K562 (cell line): ENCODE measurements around the gene KLK13. TPM values are rescaled to one million over a fixed set of nuclear protein-coding genes. Genes with fewer than 3 reads are reported as not detected.

Source experiments
- BMI1 ChIP-seq: fragments of 150-350 bp; IDR thresholded peaks from 2 replicates; pipeline ENCODE4 v1.6.1; 2014; ENCODE audit warnings: low read length
- CBX1 ChIP-seq: sonication (generic); IDR thresholded peaks from 2 replicates; pipeline ENCODE4 v1.6.1; 2016; ENCODE audit warnings: antibody characterized with exemption, low read depth, mild to moderate bottlenecking
- CXXC5 ChIP-seq: fragments of 250-450 bp; sonication (Bioruptor Pico); IDR thresholded peaks from 2 replicates; pipeline ENCODE4 v1.8.0; 2022; ENCODE audit warnings: inconsistent platforms, mild to moderate bottlenecking, moderate library complexity
- EP300 ChIP-seq: IDR thresholded peaks from 2 replicates; pipeline ENCODE4 v1.6.1; 2012; ENCODE audit warnings: low read length, improper control_type of control experiment
- EWSR1 ChIP-seq: fragments of 450-650 bp; IDR thresholded peaks from 2 replicates; pipeline ENCODE4 v1.6.1; 2018; ENCODE audit warnings: borderline replicate concordance, mild to moderate bottlenecking, low read depth, moderate library complexity; ENCODE audit not compliant: partially characterized antibody
- FOSL1 ChIP-seq: fragments of 200-800 bp; sonication (Bioruptor generic); conservative IDR thresholded peaks from 2 replicates; pipeline ENCODE4 v1.6.1; 2016; ENCODE audit warnings: missing genetic modification characterization, missing compliant biosample characterization
- HMG20B ChIP-seq: fragments of 250-450 bp; sonication (Bioruptor Pico); IDR thresholded peaks from 2 replicates; pipeline ENCODE4 v1.5.0; 2021; ENCODE audit warnings: mild to moderate bottlenecking
- HOMEZ ChIP-seq: fragments of 250-450 bp; sonication (Bioruptor Pico); IDR thresholded peaks from 2 replicates; pipeline ENCODE4 v1.4.0; 2020; ENCODE audit warnings: mild to moderate bottlenecking, moderate library complexity
- MEIS2 ChIP-seq: fragments of 450-650 bp; IDR thresholded peaks from 2 replicates; pipeline ENCODE4 v1.6.1; 2014; ENCODE audit warnings: mild to moderate bottlenecking; ENCODE audit not compliant: partially characterized antibody
- NFXL1 ChIP-seq: fragments of 450-650 bp; formaldehyde crosslinking; IDR thresholded peaks from 2 replicates; pipeline ENCODE4 v1.4.0; 2021; ENCODE audit warnings: mild to moderate bottlenecking
- NR1H2 ChIP-seq: sonication (generic); formaldehyde crosslinking; IDR thresholded peaks from 2 replicates; pipeline ENCODE4 v1.4.0; 2020; ENCODE audit warnings: mild to moderate bottlenecking, missing genetic modification reagents
- NR2C2 ChIP-seq, 2 experiments: fragments of 200-800 bp in 1 of 2; sonication (Bioruptor generic) in 1 of 2; sonication (generic) in 1 of 2; formaldehyde crosslinking in 1 of 2; IDR thresholded peaks; 2 replicates each; pipeline versions ENCODE4 v1.6.1 to v1.8.0; 2016 to 2022; ENCODE audit warnings: mild to moderate bottlenecking in 1 of 2, missing compliant biosample characterization in 1 of 2, missing genetic modification characterization in 1 of 2, missing genetic modification reagents in 1 of 2
- POLR2H ChIP-seq: IDR thresholded peaks from 2 replicates; pipeline ENCODE4 v1.6.1; 2016; ENCODE audit warnings: missing genetic modification characterization, low read depth, mild to moderate bottlenecking, control low read depth, missing compliant biosample characterization, moderate library complexity
- RFX1 ChIP-seq: fragments of 450-650 bp; IDR thresholded peaks from 2 replicates; pipeline ENCODE4 v1.6.1; 2016; ENCODE audit warnings: mild to moderate bottlenecking, moderate library complexity
- SMARCC2 ChIP-seq: fragments of 450-650 bp; IDR thresholded peaks from 2 replicates; pipeline ENCODE4 v1.6.1; 2017; ENCODE audit warnings: antibody characterized with exemption, moderate library complexity, mild to moderate bottlenecking, low read depth
- SRSF1 ChIP-seq: fragments of 200-400 bp; formaldehyde crosslinking; IDR thresholded peaks from 2 replicates; pipeline ENCODE4 v1.6.1; 2017; ENCODE audit warnings: mild to moderate bottlenecking, low read depth, low read length, moderate library complexity
- SUPT5H ChIP-seq: fragments of 450-650 bp; IDR thresholded peaks from 2 replicates; pipeline ENCODE4 v1.6.1; 2016
- TAL1 ChIP-seq: fragments of 450-650 bp; IDR thresholded peaks from 2 replicates; pipeline ENCODE4 v1.6.1; 2016; ENCODE audit warnings: mild to moderate bottlenecking
- TEAD4 ChIP-seq, 2 experiments: sonication (generic) in 1 of 2; formaldehyde crosslinking in 1 of 2; IDR thresholded peaks; 2 replicates each; pipeline versions ENCODE4 v1.6.1 to v1.8.0; 2012 to 2022; ENCODE audit warnings: borderline replicate concordance in 1 of 2, inconsistent platforms in 1 of 2, low read length in 1 of 2, mild to moderate bottlenecking in 1 of 2, missing genetic modification reagents in 1 of 2
- TGIF2 ChIP-seq: sonication (generic); formaldehyde crosslinking; IDR thresholded peaks from 2 replicates; pipeline ENCODE4 v1.8.1; 2022; ENCODE audit warnings: mild to moderate bottlenecking, missing genetic modification reagents, moderate library complexity
- ZFP1 ChIP-seq: fragments of 450-650 bp; formaldehyde crosslinking; IDR thresholded peaks from 2 replicates; pipeline ENCODE4 v1.4.0; 2020; ENCODE audit warnings: mild to moderate bottlenecking, mixed read lengths
- polyA plus RNA-seq, 8 experiments: library from polyadenylated mRNA; depleted of rRNA in 4 of 8; stranded (reverse) in 5 of 8; unstranded in 3 of 8; fragments of >200 nt; fragmentation: Nextera tagmentation in 2 of 8; fragmentation: Illumina TruSeq in 1 of 8; extraction: Ambion mirVana in 2 of 8; extraction: Trizol in 1 of 8; gene quantifications; 2 replicates each; pipeline versions ENCODE4 v1.2.1 to v1.2.3, GENCODE V29; 2011 to 2014; ENCODE audit warnings: inconsistent platforms in 1 of 8, missing spikeins in 1 of 8
- total RNA-seq, 7 experiments: library from RNA; depleted of rRNA in 6 of 7; stranded (reverse); fragments of >200 nt in 6 of 7; fragmentation: Illumina TruSeq in 2 of 7; extraction: Trizol in 2 of 7; gene quantifications; 2 replicates each; pipeline versions ENCODE4 v1.2.1 to v1.2.3, GENCODE V29; 2011 to 2021; ENCODE audit warnings: low replicate concordance in 1 of 7
- TF ChIP-seq, protein P1 (sequence below): fragments of 450-650 bp; conservative IDR thresholded peaks from 2 replicates; pipeline ENCODE4 v1.6.1; 2016; ENCODE audit warnings: missing genetic modification characterization, low read depth, mild to moderate bottlenecking, missing compliant biosample characterization, moderate library complexity

Gene KLK13
- total and polyA plus RNA-seq, 9 of the 15 experiments (the other 6 are each of a cell fraction or from before 2014, with no cell fraction given): 0.72 to 9.0 (median 2.3) TPM

GRCh38 chr19:51064534-51065220, at the start of gene KLK13 (continued):
- no peak for TF ChIP-seq MEIS2
- peak; percentile 19; the same call in 1 of the 2 replicates for TF ChIP-seq EP300
- 0 out of 2 replicates have a peak, but pooled peaks have one; percentile 23 for TF ChIP-seq SUPT5H
- TF ChIP-seq TGIF2 (CRISPR knock-in tag): no peak
- TF ChIP-seq RFX1: no peak
- TF ChIP-seq, protein P1, sequence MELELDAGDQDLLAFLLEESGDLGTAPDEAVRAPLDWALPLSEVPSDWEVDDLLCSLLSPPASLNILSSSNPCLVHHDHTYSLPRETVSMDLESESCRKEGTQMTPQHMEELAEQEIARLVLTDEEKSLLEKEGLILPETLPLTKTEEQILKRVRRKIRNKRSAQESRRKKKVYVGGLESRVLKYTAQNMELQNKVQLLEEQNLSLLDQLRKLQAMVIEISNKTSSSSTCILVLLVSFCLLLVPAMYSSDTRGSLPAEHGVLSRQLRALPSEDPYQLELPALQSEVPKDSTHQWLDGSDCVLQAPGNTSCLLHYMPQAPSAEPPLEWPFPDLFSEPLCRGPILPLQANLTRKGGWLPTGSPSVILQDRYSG (tag): no peak
- TF ChIP-seq NR2C2 (CRISPR knock-in tag; IDR thresholded peaks at IDR 0.05): no peak
- TF ChIP-seq NR2C2 (tag; IDR thresholded peaks at IDR 0.05): peak; percentile 79; the same call in 1 of the 2 replicates
- TF ChIP-seq POLR2H (tag): no peak
- no peak for TF ChIP-seq ZFP1 (CRISPR knock-in tag)
- no peak for TF ChIP-seq SMARCC2
- no peak for TF ChIP-seq HMG20B (CRISPR knock-in tag)
- 0 out of 2 replicates have a peak, but pooled peaks have one; percentile 16 for TF ChIP-seq FOSL1 (tag)
- TF ChIP-seq NFXL1 (CRISPR knock-in tag): no peak
- peak; percentile 53; the same call in 1 of the 2 replicates for TF ChIP-seq CBX1
- TF ChIP-seq SRSF1: no peak
- no peak for TF ChIP-seq HOMEZ (CRISPR knock-in tag)
- TF ChIP-seq CXXC5 (CRISPR knock-in tag): 0 out of 2 replicates have a peak, but pooled peaks have one; percentile 19
- peak; percentile 45; the same call in 1 of the 2 replicates for TF ChIP-seq TEAD4 (IDR thresholded peaks at IDR 0.05; ENCODE audit: low read length)
- TF ChIP-seq TEAD4 (CRISPR knock-in tag; IDR thresholded peaks at IDR 0.05; ENCODE audit: borderline replicate concordance): no peak
- TF ChIP-seq EWSR1: no peak
- TF ChIP-seq TAL1: no peak
- no peak for TF ChIP-seq NR1H2 (CRISPR knock-in tag)
- TF ChIP-seq BMI1: no peak
